Type B pancreatic cell (in vitro differentiated cells): Measurements from ENCODE around the gene PTPN23. TPM values are rescaled to one million over a fixed set of nuclear protein-coding genes. Genes with fewer than 3 reads are reported as not detected.
"Not testable (repeated sequence)": the region's sequence is repeated elsewhere in the genome, so short reads cannot be mapped to it uniquely, and the experiment has no call there.

Experiments
- DNase-seq: peaks from one replicate; pipeline ENCODE4 v3.0.0; 2021; ENCODE audit warnings: mixed read lengths; ENCODE audit not compliant: unreplicated experiment; ENCODE audit errors: extremely low spot score
- H3K27ac Mint-ChIP-seq: 2 replicates; pipeline ENCODE4 v1.8.0; 2021; ENCODE audit warnings: mild to moderate bottlenecking, mixed read lengths
- H3K27me3 Mint-ChIP-seq: 2 replicates; pipeline ENCODE4 v1.8.0; 2021; ENCODE audit warnings: mixed read lengths
- H3K36me3 Mint-ChIP-seq: 2 replicates; pipeline ENCODE4 v1.8.0; 2021; ENCODE audit warnings: mixed read lengths
- H3K4me1 Mint-ChIP-seq: one replicate; pipeline ENCODE4 v1.8.0; 2021; ENCODE audit warnings: mixed read lengths; ENCODE audit not compliant: unreplicated experiment
- H3K4me3 Mint-ChIP-seq: 2 replicates; pipeline ENCODE4 v1.8.0; 2021; ENCODE audit warnings: mild to moderate bottlenecking, mixed read lengths
- H3K9me3 Mint-ChIP-seq: 2 replicates; pipeline ENCODE4 v1.8.0; 2021; ENCODE audit warnings: mixed read lengths
- CTCF ChIP-seq: fragments of 200-600 bp; sonication (generic); conservative IDR thresholded peaks from 2 replicates; pipeline ENCODE4 v1.5.0; 2021; ENCODE audit warnings: antibody characterized with exemption, mild to moderate bottlenecking
- total RNA-seq: library from RNA; stranded (reverse); gene quantifications from 2 replicates; pipeline ENCODE4 v1.2.1, GENCODE V29; 2021; ENCODE audit warnings: low replicate concordance

PTPN23 gene
- total RNA-seq, 1 donor from 2014 or later = 52.5 TPM

GRCh38 chr3:47444103-47444502 is 63.3 kb downstream of the PTPN23 start:
- H3K27me3 Mint-ChIP-seq = no peaks in the 10 kb centered on the region
- peak overlapping the region; percentile 54 for H3K4me3 Mint-ChIP-seq
- H3K9me3 Mint-ChIP-seq = peaks cover 10% of the 10 kb centered on the region
- H3K4me1 Mint-ChIP-seq = peaks cover 16% of the 10 kb centered on the region
- DNase-seq = no peak
- H3K27ac Mint-ChIP-seq = peak overlapping the region; percentile 91
- peaks cover 23% of the 10 kb centered on the region for H3K36me3 Mint-ChIP-seq
- no peak for TF ChIP-seq CTCF

GRCh38 chr3:47452453-47453215 is 71.8 kb downstream of the PTPN23 start:
- H3K27ac Mint-ChIP-seq = no peak overlapping the region

GRCh38 chr3:47455806-47456452 is 75.1 kb downstream of the PTPN23 start:
- Mint-ChIP-seq H3K4me1 (peaks cover 3% of the 10 kb centered on the region), H3K36me3 (peaks cover 7% of the 10 kb centered on the region), H3K27me3 (no peaks in the 10 kb centered on the region), H3K27ac (no peak overlapping the region), H3K4me3 (no peak overlapping the region), H3K9me3 (peaks cover 6% of the 10 kb centered on the region)
- peak; percentile 4 for DNase-seq
- no peak for TF ChIP-seq CTCF

More at GRCh38 chr3:47452453-47453215, 71.8 kb downstream of the PTPN23 start:
- Mint-ChIP-seq H3K4me3 (no peak overlapping the region), H3K27me3 (no peaks in the 10 kb centered on the region), H3K9me3 (peaks cover 6% of the 10 kb centered on the region), H3K36me3 (peaks cover 7% of the 10 kb centered on the region), H3K4me1 (peaks cover 7% of the 10 kb centered on the region)
- DNase-seq = peak; percentile 3
- no peak for TF ChIP-seq CTCF

GRCh38 chr3:47456984-47457383 is 76.2 kb downstream of the PTPN23 start:
- peaks cover 3% of the 10 kb centered on the region for H3K4me1 Mint-ChIP-seq
- peaks cover 10% of the 10 kb centered on the region for H3K36me3 Mint-ChIP-seq
- TF ChIP-seq CTCF = no peak
- DNase-seq = peak; percentile 8
- no peaks in the 10 kb centered on the region for H3K27me3 Mint-ChIP-seq
- no peak overlapping the region for H3K27ac Mint-ChIP-seq
- peaks cover 6% of the 10 kb centered on the region for H3K9me3 Mint-ChIP-seq
- no peak overlapping the region for H3K4me3 Mint-ChIP-seq

GRCh38 chr3:47459534-47460085 is 78.8 kb downstream of the PTPN23 start:
- not testable (repeated sequence) for H3K27me3 Mint-ChIP-seq, H3K4me3 Mint-ChIP-seq, H3K27ac Mint-ChIP-seq, H3K9me3 Mint-ChIP-seq
- DNase-seq = peak; percentile 6
- Mint-ChIP-seq H3K36me3 (peaks cover 19% of the 10 kb centered on the region), H3K4me1 (peaks cover 10% of the 10 kb centered on the region)

Other genes starting within 250 kb of the PTPN23 start
- 46.1 and 53.2 TPM in 2 replicates for gene SETD2, start 216.9 kb upstream of the PTPN23 start, total RNA-seq
- gene KIF9, start 98.2 kb upstream of the PTPN23 start, total RNA-seq = 13.7 and 14.8 TPM in 2 replicates
- 27.3 and 29.1 TPM in 2 replicates for gene KLHL18, start 98.1 kb upstream of the PTPN23 start, total RNA-seq
- 77.5 and 106 TPM in 2 replicates for gene SCAP, start 94.9 kb downstream of the PTPN23 start, total RNA-seq
- 25.1 and 51.3 TPM in 2 replicates for gene ELP6, start 132.7 kb downstream of the PTPN23 start, total RNA-seq
- gene CSPG5, start 197.8 kb downstream of the PTPN23 start, total RNA-seq = 1.2 and 2.1 TPM in 2 replicates